GM18508 (cell line): ENCODE data around the gene UNC13A.

Source experiments
- ATAC-seq: cut with Tn5 transposase; IDR thresholded peaks from one replicate; pipeline ENCODE4 v1.9.1; 2021; ENCODE audit warnings: moderate number of reproducible peaks; ENCODE audit not compliant: insufficient read depth, unreplicated experiment

UNC13A gene

GRCh38 chr19:17632577-17632976, 55.6 kb downstream of the UNC13A start:
- ATAC-seq = no peak

GRCh38 chr19:17629760-17630159, 58.4 kb downstream of the UNC13A start:
- ATAC-seq = no peak

GRCh38 chr19:17627921-17628320, 60.2 kb downstream of the UNC13A start:
- no peak for ATAC-seq

DNA sequence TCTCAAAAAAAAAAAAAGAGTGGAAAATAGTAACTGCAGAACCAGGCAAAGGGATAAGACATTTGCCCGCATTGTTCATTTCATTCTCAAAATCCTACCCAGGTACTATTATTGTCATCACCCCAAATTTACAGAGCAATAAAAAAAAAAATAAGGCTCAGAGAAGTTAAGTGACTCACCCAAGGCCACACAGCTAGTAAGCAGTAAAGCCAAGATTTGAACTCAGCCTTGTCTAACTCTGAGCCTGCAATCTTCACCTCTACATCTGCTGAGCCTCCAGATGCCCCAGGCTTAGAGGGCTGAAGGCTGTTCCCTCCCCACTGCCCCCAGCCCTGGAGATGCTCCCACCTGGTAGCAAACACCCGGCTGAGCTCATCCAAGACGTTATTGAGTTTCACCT, 61.0 kb downstream of the UNC13A start:
- ATAC-seq = no peak

GRCh38 chr19:17626456-17627015, 61.6 kb downstream of the UNC13A start:
- no peak for ATAC-seq

DNA sequence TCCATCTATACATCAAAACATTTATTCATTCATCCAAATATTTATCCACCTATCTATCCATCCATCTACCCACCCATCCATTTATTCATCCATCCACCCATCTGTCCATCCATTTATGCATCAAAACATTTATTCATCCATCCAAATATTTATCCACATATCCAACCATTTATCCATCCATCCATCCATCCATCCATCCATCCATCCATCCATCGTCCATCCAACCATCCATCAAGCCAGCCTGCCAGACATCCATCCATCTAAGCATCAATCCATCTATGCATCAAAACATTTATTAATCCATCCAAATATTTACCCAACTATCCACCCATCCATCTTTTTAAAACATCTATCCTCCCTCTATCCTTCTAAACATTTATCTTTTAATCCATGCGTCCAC, 62.2 kb downstream of the UNC13A start:
- no peak for ATAC-seq

GRCh38 chr19:17625043-17625442, 63.1 kb downstream of the UNC13A start:
- ATAC-seq = no peak

GRCh38 chr19:17624314-17624991, 63.7 kb downstream of the UNC13A start:
- ATAC-seq = no peak

- ATAC-seq = no peak
Observed at GRCh38 chr19:17623224-17623935, 64.8 kb downstream of the UNC13A start.

DNA sequence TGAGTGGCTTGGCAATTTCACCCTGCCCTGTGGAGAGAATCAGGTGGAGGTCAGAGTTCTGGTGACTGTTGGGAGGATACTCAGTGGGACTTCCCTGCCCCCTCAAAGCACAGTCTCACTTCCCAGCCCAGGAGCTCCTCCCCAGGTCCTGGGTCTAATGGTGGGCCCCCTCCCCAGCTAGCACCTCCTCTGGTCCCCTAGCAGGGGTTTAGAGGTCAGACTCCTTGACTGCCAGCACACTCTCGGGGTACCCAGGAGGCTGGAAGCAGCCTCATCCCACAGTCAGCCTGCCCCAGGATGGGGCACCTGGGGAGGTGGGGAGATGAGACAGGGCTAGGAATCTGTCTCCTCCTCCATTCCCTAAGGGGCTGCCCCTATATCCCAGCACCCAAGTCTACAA, 67.5 kb downstream of the UNC13A start:
- ATAC-seq = no peak

DNA sequence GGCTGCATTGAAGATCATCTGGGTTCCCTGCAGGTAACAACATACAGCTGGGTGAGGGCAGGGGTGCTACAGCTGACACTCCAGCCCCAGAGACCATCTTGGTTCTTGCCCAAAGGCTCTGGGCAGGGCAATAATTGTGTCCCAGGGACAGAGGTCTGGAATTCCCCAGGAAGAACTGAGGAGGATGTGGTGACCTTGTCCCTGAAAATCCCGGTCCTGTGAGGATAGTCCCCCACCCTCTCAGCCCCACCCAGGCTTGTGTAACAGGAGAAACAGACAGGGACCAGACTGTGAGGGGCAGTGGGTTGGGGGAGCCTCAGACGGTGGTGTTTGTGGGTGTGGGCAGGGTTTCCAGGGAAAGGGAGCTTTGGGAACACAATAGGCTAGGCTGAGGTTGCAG, 69.2 kb downstream of the UNC13A start:
- ATAC-seq = no peak

DNA sequence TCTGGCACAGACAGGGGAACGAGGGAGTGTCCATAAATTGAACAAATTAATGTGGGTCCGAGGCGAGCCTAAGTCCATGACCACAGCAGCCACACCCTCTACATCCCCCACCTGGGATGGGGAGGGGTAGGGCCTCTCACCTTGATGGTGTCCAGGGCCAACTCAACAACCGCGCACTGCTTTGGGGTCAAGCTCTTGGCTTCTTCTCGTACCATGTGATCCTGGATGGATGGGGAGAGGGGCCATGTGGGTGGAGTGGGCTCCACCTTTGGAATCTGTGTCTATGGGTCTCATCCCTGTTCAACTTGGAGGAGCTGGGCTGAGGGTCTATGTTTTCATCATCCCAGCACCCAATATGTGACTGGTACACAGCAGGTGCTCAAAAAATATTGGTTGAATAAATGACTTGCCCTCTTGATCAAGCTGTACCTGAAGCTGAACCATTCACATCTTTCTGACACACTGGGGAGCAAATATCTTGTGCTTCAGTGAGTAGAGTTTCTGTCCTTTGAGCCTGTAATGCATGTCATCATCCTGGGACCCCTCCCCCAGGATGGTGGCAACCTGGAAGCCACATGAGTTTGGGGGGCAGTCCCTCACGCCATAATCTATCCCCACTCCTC, 69.8 kb downstream of the UNC13A start:
- ATAC-seq = no peak

DNA sequence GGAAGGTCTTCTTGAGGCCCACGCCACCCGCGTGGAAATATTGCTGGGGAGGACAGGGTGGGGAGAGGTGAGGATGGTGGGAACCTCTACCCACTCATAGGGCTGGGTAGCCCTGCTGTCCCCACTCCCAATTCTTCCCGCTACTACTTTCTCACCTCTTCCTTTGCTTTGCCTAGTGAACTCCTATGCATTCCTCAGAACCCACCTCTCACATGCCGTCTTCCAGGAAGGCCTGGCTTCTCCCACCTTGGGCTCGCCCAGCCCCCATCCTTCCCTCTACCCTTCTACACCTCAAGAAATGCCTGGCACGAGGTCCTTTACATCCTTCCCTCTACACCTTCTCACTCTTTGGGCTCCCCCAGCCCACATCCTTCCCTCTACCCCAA, 70.4 kb downstream of the UNC13A start:
- ATAC-seq = no peak

GRCh38 chr19:17616961-17617806, 71.0 kb downstream of the UNC13A start:
- ATAC-seq = no peak

GRCh38 chr19:17616686-17616960, 71.5 kb downstream of the UNC13A start:
- no peak for ATAC-seq

DNA sequence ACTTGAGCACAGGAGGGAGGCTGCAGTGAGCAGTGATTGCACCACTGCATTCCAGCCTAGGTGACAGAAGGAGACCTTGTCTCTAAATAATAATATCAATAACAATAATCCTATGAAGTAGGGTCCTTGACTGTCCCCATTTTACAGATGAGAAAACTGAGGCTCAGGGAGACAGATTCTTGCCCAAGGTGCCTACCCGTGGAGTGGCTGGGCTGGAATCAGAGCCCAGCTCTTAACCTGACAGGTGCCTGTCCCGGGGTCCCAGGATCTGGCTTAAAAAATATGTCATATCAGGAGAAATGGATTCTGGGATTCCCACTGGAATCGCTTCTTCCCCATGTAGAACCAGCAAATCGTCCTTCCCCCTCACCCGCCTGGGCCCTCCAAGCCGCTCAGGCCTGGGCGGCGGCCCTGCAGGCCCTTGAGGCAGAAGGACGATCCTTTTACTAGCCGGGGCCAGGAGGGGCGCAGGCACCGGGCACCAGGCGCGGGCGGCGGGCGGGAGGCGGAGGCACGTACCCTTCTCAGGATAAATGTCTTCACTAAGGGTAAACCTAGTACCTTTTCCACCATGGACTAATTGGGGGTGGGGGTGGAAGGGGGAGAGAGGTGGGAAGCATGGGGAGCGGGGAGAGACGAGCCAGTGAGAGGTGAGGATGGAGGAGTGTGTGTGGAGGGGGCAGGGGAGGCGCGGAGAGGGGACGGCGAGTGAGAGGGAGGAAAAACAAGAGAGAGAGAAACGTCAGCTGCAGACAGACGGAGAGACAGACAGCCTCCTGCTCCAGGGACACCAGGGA, 72.1 kb downstream of the UNC13A start:
- ATAC-seq = no peak

DNA sequence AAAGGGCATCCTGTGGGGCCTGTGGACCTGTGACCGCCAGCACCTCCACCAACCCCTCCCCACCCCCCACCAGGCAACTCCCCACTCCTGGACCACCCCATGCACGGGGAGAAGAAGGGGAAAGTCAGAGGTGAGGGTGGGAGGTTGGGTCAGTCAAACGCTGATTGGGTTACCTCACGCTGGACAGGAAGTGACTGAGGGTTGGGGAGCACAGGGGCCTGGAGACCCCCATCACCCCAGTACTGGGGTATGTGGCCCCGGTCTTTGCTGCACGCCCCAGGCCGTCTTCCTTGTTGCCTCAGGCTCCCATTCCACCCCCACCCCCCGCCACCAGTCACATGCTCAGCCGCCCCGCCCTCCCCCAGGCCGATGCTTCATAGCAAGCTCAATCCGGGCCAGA, 73.7 kb downstream of the UNC13A start:
- ATAC-seq = no peak

DNA sequence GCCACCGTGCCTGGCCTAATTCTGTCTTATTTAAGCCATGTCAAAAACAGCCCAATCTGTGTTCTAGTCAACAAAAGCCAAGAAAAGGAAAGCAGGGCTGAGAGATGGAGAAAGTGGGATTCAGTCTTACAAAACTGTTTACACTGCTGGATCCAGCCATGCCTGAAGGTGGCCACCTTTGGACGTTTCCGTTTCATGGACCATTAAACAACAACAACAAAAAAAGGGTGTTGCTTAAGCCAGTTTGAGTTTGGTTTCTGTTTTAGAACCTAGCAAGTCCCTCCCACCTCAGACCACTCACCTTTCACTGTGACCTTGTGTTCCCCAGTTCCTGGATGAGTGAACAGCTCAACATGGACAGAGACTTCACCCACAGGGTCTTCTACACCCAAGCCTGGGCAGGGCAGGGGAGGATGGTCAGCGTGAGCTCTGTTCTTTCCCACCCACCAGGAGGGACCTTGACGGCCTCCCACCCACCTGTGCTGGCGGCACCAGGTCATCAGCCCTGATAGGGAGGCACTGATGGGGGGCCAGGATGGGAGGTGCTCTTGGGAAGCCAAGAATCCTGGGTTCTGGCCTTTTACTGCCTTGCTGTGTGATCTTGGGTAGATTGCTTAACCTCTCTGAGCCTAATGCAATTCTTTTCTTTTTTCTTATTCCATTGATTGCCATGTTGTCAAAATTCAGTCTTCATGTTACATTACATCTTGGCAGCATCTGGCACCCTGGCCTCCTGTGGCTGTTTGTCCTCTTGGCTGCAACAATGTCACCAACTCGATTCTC, 76.5 kb downstream of the UNC13A start:
- ATAC-seq = no peak

GRCh38 chr19:17610384-17610783, 77.8 kb downstream of the UNC13A start:
- no peak for ATAC-seq
